HG03442 (cell line): Measurements from ENCODE around the gene CAPN13.

Experiments
- ATAC-seq: cut with Tn5 transposase; IDR thresholded peaks from one replicate; pipeline ENCODE4 v1.9.1; 2021; ENCODE audit warnings: mild to moderate bottlenecking, moderate library complexity; ENCODE audit not compliant: unreplicated experiment

Gene CAPN13

DNA sequence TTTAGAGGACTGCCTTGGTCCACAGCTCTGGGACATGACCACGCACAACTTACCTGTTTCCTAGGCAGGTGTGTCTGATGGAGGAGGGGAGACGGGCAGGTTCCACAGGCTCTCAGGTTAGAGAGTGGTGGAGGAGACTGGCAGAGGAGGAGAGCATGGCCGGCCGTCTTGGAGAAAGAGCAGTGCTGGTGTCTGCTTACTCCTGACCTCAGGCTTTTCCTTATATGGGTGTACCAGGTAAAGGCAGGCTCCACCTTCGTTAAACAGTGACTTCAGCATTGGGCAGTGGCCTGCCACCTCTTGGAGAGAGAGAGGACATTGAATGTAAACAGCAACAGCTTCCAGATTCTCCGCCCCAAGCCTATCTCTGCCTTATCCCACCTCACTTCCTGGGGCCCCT, at the start of gene CAPN13:
TSS of gene CAPN13 (minus strand) at position 198 of the 400 bp plus-strand sequence. CDS start 20,121 bp downstream, outside the sequence.
- ATAC-seq: no peak

DNA sequence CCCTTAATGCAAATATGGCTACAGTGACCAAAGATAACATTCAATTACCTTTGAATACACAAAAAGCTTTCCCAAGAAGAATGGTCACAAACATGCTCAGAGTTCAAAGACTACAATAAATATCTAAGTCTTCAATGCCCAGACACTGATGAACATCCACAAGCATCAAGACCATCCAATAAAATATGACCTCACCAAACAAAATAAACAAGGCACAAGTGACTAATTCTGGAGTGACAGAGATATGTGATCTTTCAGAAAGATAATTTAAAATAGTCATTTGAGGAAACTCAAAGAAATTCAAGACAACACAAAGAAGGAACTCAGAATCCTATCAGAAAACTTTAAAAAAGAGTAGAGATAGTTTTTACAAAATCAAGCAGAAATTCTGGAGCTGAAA, 40.6 kb upstream of the CAPN13 start:
- ATAC-seq: no peak

DNA sequence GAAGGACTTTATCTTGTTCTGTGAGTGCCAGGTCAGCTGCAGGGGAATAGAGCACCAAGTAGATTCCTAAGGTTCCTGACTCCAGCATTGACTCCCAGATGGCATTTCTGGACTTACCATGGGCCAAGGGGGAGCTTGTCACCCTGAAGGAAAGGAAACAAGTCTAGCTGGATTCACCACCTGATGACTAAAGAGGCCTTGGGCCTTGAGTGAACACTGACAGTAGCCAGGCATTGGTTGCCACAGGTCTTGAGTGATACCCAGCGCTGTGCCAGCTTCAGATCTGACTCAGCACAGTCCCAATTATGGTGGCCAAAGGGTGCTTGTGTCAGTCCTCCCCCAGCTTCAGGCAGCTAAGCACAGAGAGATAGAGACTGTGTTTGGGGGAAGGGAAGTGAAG, 40.1 kb upstream of the CAPN13 start:
- no peak for ATAC-seq

DNA sequence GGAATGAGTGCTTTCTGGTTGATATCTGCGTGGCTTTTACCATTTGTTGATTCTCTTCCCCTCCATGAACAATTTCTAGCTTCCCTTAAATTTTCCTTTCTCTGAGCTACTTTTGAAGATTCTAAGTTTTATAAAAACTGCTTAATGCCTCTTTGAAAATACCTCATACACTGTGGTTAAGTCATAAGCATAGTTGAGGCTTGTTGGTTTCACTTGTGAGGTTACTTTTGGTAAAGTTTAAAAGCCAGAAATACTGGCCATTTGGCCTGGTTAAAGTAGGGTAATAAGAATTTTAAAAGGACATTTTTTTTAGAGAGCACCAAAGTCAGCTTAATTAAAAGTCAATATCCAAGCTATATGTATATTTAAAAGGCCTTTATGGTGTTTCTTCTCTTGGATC, 21.3 kb upstream of the CAPN13 start:
- ATAC-seq: no peak

GRCh38 chr2:30826916-30827315, 19.7 kb upstream of the CAPN13 start:
- no peak for ATAC-seq

GRCh38 chr2:30826481-30826880, 19.2 kb upstream of the CAPN13 start:
- ATAC-seq: no peak

- ATAC-seq: no peak
Observed at GRCh38 chr2:30823452-30823851, 16.2 kb upstream of the CAPN13 start.

GRCh38 chr2:30821960-30822359, 14.7 kb upstream of the CAPN13 start:
- ATAC-seq: no peak

GRCh38 chr2:30820381-30821055, 13.3 kb upstream of the CAPN13 start:
- no peak for ATAC-seq

DNA sequence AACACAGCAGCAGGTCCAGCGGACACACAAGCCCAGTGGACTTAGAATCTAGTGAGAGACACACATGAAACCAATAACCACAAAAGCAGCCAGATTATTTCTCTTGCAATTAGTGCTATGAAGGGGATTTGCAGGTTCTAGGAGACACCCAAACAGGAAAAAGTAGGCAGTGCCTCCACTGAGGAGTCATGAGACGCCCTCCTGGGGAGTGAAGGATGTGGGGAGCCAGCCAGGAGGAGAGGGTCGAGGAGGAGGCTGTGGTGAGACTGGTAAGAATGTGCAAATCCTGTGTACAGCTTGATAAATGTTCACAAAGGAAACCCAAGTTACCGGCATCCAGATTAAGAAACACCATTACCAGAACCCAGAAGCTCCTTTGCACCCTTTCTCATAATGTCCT, 2.7 kb upstream of the CAPN13 start:
- no peak for ATAC-seq

GRCh38 chr2:30808695-30809094, 1.4 kb upstream of the CAPN13 start:
- ATAC-seq: no peak

GRCh38 chr2:30803281-30803680, 4.0 kb downstream of the CAPN13 start:
- ATAC-seq: no peak

- no peak for ATAC-seq
Observed at GRCh38 chr2:30802611-30803010, 4.6 kb downstream of the CAPN13 start.

DNA sequence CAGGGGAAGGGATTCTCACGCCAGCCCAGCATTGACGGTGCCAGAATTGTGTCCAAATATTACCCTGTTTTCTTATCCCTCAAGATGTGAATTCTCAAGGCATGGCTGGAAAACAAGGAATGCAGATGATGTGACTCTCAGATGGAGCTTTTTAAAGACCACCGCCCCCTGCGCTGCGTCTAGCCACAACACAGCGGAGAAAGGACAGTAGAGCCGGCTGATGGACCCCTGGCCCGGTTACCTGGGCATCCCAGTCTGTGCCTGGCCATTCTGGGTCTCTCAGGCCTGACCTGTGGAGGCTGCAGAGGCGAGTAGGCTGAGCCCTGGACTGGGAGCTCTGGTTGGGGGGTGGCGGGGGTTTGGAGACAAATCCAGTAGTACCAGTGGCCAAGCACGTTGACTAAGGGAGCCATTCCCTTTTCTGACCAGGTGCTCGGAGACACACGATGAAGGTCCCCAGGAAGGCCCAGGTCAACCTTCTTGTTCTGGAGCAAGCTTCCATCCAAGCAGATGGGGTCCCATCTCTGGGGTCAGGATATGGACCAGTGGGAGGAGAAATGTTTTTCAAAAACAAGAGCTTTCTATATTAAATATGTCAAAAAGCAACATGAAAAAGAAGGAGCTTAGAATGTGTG, 5.3 kb downstream of the CAPN13 start:
- ATAC-seq: no peak

- ATAC-seq: no peak
Observed at GRCh38 chr2:30800159-30800558, 7.1 kb downstream of the CAPN13 start.

GRCh38 chr2:30799366-30799765, 7.9 kb downstream of the CAPN13 start:
- no peak for ATAC-seq

DNA sequence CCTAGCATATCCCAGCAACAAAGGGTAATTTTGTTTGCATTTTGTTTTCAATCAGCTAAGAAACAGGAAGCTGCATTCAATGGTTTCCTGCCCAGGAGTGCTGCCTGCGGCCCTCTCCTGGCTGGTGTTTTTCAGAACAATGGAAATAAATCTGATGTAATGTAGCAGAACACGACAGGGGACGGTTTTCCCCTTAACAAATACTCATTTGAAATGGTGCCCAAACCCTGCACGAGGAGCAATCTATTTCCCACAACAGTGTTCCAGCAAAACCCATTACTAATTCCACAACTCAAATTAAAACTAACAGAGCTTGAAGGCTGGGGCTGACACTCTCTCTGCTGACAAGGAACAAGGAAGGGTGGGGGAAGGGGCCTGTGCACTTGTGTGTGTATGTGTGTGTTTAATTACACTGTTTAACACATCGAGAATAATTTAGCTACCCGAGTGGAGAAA, 8.7 kb downstream of the CAPN13 start:
- no peak for ATAC-seq

DNA sequence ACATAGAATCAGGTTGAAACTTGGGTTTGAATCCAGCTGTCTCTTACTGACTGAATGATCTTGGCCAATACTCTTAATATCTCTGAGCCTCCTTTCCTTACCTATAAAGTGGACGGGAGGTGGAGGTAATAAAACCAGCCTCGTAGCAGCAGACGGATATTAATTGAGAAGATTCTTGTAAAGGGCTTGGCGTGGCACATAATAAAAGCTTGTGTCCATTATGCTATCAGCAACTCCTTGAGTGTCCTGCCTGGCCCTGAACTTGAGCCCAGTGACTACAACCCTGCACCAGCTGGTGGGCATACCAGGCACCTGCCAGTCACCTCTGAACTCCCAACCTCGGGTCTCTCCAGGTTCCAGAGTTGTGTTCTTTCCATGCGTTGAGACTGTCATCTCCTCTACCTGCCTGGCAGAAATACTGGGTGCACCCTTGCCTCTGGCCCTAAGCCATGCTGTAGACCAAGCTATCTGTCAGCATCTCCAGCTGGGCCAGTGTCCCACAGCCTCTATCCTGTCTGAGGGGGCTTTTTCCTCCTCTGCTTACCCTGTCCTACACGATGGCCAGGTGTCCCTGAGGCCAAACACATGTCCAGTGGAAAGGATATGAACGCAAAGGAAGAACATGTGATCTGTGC, 9.7 kb downstream of the CAPN13 start:
- ATAC-seq: no peak

DNA sequence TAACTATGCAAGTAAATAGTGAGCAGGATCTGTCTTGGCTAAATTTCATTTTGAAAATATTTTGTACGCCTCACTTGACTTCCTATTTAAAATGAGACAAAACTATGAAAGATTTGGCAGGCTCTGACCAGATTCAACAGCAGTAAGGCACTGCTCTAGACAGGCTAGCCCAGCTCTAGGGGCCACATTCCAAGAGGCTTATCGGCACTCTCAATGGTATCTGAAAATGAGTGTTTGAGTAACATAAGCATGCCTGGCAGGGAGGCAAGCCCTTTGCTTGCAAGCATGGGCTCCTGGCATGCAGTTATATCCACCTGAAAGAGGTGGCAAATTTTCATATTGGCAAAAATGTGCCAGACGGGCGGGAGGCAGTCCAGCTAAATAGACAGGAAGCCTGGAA, 10.5 kb downstream of the CAPN13 start:
- no peak for ATAC-seq

DNA sequence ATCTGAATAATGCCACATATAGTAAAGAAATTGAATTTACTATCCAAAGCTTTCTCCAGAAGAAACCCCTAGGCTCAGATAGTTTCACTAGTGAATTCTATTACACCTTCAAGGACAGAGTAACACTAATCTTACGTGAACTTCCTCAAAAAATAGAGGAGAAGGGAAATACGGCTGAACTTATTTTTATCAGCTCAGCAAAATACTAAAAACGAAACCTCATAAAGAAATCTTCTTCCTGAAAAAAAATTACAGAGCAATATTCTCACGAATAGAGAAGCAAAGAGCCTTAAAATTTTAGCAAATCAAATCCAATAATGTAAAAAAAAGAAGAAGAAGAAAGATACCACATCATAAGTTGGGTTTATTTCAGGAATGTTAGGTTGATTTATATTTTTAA, 14.7 kb downstream of the CAPN13 start:
- ATAC-seq: no peak

GRCh38 chr2:30790879-30791278, 16.4 kb downstream of the CAPN13 start:
- ATAC-seq: no peak

GRCh38 chr2:30789670-30790210, 17.5 kb downstream of the CAPN13 start:
- no peak for ATAC-seq
